Measurements from ENCODE around the gene SNX3.

GRCh38 chr6:108250240-108250866, 10.5 kb downstream of the SNX3 start:
- TF ChIP-seq CTCF (IDR thresholded peaks at IDR 0.05; ENCODE audit: low read length) = peak; percentile 63; the same call in 1 of the 2 replicates
- TF ChIP-seq EZH2 (IDR thresholded peaks at IDR 0.05; ENCODE audit: borderline replicate concordance, low read length) = no peak

Data from OCI-LY1 (cell line).